SK-N-SH (cell line): ENCODE results near the gene ERMAP.

Experiments used
- EZH2phosphoT487 ChIP-seq: fragments of 200-600 bp; sonication (generic); IDR thresholded peaks from 2 replicates; pipeline ENCODE4 v1.6.1; 2017; ENCODE audit warnings: low read depth, mixed run types, mild to moderate bottlenecking, antibody characterized with exemption, moderate library complexity, borderline replicate concordance
- JUND ChIP-seq: IDR thresholded peaks from 2 replicates; pipeline ENCODE4 v1.4.0; 2012
- NRF1 ChIP-seq: IDR thresholded peaks from 2 replicates; pipeline ENCODE4 v1.6.1; 2012; ENCODE audit warnings: low read depth, mild to moderate bottlenecking, low read length
- POLR2AphosphoS5 ChIP-seq: IDR thresholded peaks from 2 replicates; pipeline ENCODE4 v1.6.1; 2012; ENCODE audit warnings: low read depth, low read length
- RAD21 ChIP-seq: IDR thresholded peaks from 2 replicates; pipeline ENCODE4 v1.6.1; 2012; ENCODE audit warnings: mild to moderate bottlenecking, low read length
- RFX5 ChIP-seq: IDR thresholded peaks from 2 replicates; pipeline ENCODE4 v1.6.1; 2012; ENCODE audit warnings: mild to moderate bottlenecking, improper control_type of control experiment, low read length
- TAF1 ChIP-seq: IDR thresholded peaks from 2 replicates; pipeline ENCODE4 v1.6.1; 2012; ENCODE audit warnings: low read depth, mild to moderate bottlenecking, low read length, moderate library complexity, borderline replicate concordance
- TF ChIP-seq, protein P1 (sequence below): fragments of 200-600 bp; sonication (generic); IDR thresholded peaks from 2 replicates; pipeline ENCODE4 v1.6.1; 2017; ENCODE audit warnings: antibody characterized with exemption, mild to moderate bottlenecking, moderate library complexity
- TF ChIP-seq, protein P2 (sequence below): IDR thresholded peaks from 2 replicates; pipeline ENCODE4 v1.6.1; 2012; ENCODE audit warnings: mild to moderate bottlenecking, low read depth, low read length, moderate library complexity
- TF ChIP-seq, protein P3 (sequence below): IDR thresholded peaks from 2 replicates; pipeline ENCODE4 v1.4.0; 2012; ENCODE audit warnings: low read depth
- TF ChIP-seq, protein P4 (sequence below): fragments of 150-350 bp; IDR thresholded peaks from 2 replicates; pipeline ENCODE4 v1.6.1; 2016; ENCODE audit warnings: mild to moderate bottlenecking, low read depth, low read length
- TF ChIP-seq, protein P5 (sequence below): IDR thresholded peaks from 2 replicates; pipeline ENCODE4 v1.4.0; 2012; ENCODE audit warnings: low read depth, borderline replicate concordance

DNA sequence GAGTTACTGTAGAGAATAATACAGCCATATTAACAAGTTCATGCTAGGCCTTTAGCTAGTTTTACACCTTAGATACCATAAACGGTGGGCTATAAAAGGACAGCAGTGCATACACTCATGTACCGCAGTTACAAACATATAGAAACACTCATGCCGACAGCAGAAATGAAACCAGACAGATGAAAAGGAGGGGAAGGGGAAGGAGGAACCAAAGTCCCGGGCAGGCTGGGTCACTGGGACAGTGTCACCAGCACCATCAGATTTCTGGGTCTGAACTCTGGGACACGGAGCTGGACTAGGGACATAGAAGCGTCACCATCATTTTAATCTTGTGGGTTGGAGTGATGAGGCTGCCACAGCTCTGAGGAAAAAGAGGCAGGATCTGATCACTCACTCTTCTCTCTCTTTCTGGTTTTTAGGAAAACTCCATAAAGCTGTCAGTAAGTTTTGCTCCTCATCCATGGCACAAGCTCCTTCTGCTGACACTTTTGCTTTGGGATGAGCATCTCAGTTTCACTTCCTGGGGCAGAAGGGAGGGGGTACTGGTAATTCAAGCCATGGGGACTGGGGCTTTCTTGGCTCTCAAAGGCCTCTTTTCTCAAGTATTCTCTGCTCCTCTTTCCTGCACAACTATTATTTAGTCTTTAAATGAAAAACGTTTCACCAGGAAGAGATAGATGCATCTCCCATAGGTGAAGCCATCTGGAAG lies 21.7 kb downstream of the ERMAP start:
- TF ChIP-seq, protein P1, sequence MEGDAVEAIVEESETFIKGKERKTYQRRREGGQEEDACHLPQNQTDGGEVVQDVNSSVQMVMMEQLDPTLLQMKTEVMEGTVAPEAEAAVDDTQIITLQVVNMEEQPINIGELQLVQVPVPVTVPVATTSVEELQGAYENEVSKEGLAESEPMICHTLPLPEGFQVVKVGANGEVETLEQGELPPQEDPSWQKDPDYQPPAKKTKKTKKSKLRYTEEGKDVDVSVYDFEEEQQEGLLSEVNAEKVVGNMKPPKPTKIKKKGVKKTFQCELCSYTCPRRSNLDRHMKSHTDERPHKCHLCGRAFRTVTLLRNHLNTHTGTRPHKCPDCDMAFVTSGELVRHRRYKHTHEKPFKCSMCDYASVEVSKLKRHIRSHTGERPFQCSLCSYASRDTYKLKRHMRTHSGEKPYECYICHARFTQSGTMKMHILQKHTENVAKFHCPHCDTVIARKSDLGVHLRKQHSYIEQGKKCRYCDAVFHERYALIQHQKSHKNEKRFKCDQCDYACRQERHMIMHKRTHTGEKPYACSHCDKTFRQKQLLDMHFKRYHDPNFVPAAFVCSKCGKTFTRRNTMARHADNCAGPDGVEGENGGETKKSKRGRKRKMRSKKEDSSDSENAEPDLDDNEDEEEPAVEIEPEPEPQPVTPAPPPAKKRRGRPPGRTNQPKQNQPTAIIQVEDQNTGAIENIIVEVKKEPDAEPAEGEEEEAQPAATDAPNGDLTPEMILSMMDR = no peak
- TF ChIP-seq NRF1 (no peak), TAF1 (no peak), RAD21 (no peak), POLR2AphosphoS5 (no peak), JUND (no peak), EZH2phosphoT487 (no peak), RFX5 (no peak)
- TF ChIP-seq, protein P2, sequence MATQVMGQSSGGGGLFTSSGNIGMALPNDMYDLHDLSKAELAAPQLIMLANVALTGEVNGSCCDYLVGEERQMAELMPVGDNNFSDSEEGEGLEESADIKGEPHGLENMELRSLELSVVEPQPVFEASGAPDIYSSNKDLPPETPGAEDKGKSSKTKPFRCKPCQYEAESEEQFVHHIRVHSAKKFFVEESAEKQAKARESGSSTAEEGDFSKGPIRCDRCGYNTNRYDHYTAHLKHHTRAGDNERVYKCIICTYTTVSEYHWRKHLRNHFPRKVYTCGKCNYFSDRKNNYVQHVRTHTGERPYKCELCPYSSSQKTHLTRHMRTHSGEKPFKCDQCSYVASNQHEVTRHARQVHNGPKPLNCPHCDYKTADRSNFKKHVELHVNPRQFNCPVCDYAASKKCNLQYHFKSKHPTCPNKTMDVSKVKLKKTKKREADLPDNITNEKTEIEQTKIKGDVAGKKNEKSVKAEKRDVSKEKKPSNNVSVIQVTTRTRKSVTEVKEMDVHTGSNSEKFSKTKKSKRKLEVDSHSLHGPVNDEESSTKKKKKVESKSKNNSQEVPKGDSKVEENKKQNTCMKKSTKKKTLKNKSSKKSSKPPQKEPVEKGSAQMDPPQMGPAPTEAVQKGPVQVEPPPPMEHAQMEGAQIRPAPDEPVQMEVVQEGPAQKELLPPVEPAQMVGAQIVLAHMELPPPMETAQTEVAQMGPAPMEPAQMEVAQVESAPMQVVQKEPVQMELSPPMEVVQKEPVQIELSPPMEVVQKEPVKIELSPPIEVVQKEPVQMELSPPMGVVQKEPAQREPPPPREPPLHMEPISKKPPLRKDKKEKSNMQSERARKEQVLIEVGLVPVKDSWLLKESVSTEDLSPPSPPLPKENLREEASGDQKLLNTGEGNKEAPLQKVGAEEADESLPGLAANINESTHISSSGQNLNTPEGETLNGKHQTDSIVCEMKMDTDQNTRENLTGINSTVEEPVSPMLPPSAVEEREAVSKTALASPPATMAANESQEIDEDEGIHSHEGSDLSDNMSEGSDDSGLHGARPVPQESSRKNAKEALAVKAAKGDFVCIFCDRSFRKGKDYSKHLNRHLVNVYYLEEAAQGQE = no peak
- TF ChIP-seq, protein P3, sequence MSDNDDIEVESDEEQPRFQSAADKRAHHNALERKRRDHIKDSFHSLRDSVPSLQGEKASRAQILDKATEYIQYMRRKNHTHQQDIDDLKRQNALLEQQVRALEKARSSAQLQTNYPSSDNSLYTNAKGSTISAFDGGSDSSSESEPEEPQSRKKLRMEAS = no peak
- TF ChIP-seq, protein P4, sequence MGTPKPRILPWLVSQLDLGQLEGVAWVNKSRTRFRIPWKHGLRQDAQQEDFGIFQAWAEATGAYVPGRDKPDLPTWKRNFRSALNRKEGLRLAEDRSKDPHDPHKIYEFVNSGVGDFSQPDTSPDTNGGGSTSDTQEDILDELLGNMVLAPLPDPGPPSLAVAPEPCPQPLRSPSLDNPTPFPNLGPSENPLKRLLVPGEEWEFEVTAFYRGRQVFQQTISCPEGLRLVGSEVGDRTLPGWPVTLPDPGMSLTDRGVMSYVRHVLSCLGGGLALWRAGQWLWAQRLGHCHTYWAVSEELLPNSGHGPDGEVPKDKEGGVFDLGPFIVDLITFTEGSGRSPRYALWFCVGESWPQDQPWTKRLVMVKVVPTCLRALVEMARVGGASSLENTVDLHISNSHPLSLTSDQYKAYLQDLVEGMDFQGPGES = no peak
- TF ChIP-seq, protein P5, sequence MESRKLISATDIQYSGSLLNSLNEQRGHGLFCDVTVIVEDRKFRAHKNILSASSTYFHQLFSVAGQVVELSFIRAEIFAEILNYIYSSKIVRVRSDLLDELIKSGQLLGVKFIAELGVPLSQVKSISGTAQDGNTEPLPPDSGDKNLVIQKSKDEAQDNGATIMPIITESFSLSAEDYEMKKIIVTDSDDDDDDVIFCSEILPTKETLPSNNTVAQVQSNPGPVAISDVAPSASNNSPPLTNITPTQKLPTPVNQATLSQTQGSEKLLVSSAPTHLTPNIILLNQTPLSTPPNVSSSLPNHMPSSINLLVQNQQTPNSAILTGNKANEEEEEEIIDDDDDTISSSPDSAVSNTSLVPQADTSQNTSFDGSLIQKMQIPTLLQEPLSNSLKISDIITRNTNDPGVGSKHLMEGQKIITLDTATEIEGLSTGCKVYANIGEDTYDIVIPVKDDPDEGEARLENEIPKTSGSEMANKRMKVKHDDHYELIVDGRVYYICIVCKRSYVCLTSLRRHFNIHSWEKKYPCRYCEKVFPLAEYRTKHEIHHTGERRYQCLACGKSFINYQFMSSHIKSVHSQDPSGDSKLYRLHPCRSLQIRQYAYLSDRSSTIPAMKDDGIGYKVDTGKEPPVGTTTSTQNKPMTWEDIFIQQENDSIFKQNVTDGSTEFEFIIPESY = no peak
